Astrocyte (in vitro differentiated cells and primary cell): ENCODE results near the gene CEACAM16. TPM values are rescaled to one million over a fixed set of nuclear protein-coding genes. Genes with fewer than 3 reads are reported as not detected.

ENCODE experiments used
- DNase-seq: peaks from one replicate; pipeline ENCODE4 v3.0.0-alpha.2; 2010; ENCODE audit warnings: low read depth
- FAIRE-seq: peaks from 2 replicates; lab custom pipeline; 2011; peaks lifted over from hg19 to GRCh38; lab: Jason Lieb, UNC
- H2AFZ ChIP-seq: 2 replicates; pipeline ENCODE4 v1.6.0; 2012; ENCODE audit warnings: low read depth, low read length, inconsistent platforms
- H3K27ac ChIP-seq: 2 replicates; pipeline ENCODE4 v1.5.1; 2011; ENCODE audit warnings: low read depth, low read length, inconsistent platforms
- H3K27me3 ChIP-seq: 2 replicates; pipeline ENCODE4 v1.6.0; 2011; ENCODE audit warnings: low read length, inconsistent platforms; ENCODE audit not compliant: insufficient read depth
- H3K36me3 ChIP-seq: 2 replicates; pipeline ENCODE4 v1.5.1; 2011; ENCODE audit warnings: low read length, inconsistent platforms; ENCODE audit not compliant: insufficient read depth
- H3K4me1 ChIP-seq: 2 replicates; pipeline ENCODE4 v1.5.1; 2011; ENCODE audit warnings: low read length, inconsistent platforms; ENCODE audit not compliant: insufficient read depth
- H3K4me2 ChIP-seq: 2 replicates; pipeline ENCODE4 v1.6.0; 2012; ENCODE audit warnings: low read length, inconsistent platforms
- H3K4me3 ChIP-seq: 2 replicates; pipeline ENCODE4 v1.5.1; 2011; ENCODE audit warnings: low read depth, mild to moderate bottlenecking, low read length, inconsistent platforms; ENCODE audit not compliant: insufficient read depth
- H3K79me2 ChIP-seq: 2 replicates; pipeline ENCODE4 v1.6.0; 2012; ENCODE audit warnings: mild to moderate bottlenecking, low read length, inconsistent platforms; ENCODE audit not compliant: insufficient read depth
- H3K9ac ChIP-seq: 2 replicates; pipeline ENCODE4 v1.6.0; 2012; ENCODE audit warnings: mild to moderate bottlenecking, low read length, inconsistent platforms
- H3K9me3 ChIP-seq: 2 replicates; pipeline ENCODE4 v1.5.1; 2012; ENCODE audit warnings: low read depth, mild to moderate bottlenecking, low read length, inconsistent platforms; ENCODE audit not compliant: insufficient read depth
- H4K20me1 ChIP-seq: 2 replicates; pipeline ENCODE4 v1.6.0; 2012; ENCODE audit warnings: low read length, inconsistent platforms; ENCODE audit not compliant: insufficient read depth
- H3K27ac Mint-ChIP-seq: one replicate; pipeline ENCODE4 v1.8.0; 2021; ENCODE audit warnings: mild to moderate bottlenecking, mixed read lengths; ENCODE audit not compliant: unreplicated experiment
- H3K27me3 Mint-ChIP-seq: one replicate; pipeline ENCODE4 v1.8.0; 2021; ENCODE audit warnings: low read depth, mixed read lengths; ENCODE audit not compliant: unreplicated experiment
- H3K36me3 Mint-ChIP-seq: one replicate; pipeline ENCODE4 v1.8.0; 2021; ENCODE audit warnings: low read depth, mixed read lengths; ENCODE audit not compliant: unreplicated experiment
- H3K4me1 Mint-ChIP-seq: one replicate; pipeline ENCODE4 v1.8.0; 2021; ENCODE audit warnings: low read depth, mixed read lengths; ENCODE audit not compliant: unreplicated experiment
- H3K4me3 Mint-ChIP-seq: one replicate; pipeline ENCODE4 v1.8.0; 2021; ENCODE audit warnings: mild to moderate bottlenecking, moderate library complexity, mixed read lengths; ENCODE audit not compliant: unreplicated experiment
- H3K9me3 Mint-ChIP-seq: one replicate; pipeline ENCODE4 v1.8.0; 2021; ENCODE audit warnings: mild to moderate bottlenecking, mixed read lengths; ENCODE audit not compliant: unreplicated experiment
- EZH2 ChIP-seq: IDR thresholded peaks from 2 replicates; pipeline ENCODE4 v1.6.1; 2012; ENCODE audit warnings: mild to moderate bottlenecking, low read length, inconsistent platforms; ENCODE audit not compliant: insufficient read depth
- total RNA-seq: library from RNA; stranded (reverse); gene quantifications from 2 replicates; pipeline ENCODE4 v1.2.1, GENCODE V29; 2021
- TF ChIP-seq, protein P1 (sequence below): IDR thresholded peaks from 2 replicates; pipeline ENCODE4 v1.5.1; 2011; ENCODE audit warnings: low read depth, mild to moderate bottlenecking, inconsistent platforms, low read length, moderate library complexity; ENCODE audit not compliant: insufficient read depth

CEACAM16 gene
- total RNA-seq, 1 donor from 2014 or later = 0.14 TPM

GRCh38 chr19:44742330-44743061 is 43.5 kb downstream of the CEACAM16 start:
- H3K79me2 ChIP-seq = no peaks in the 10 kb centered on the region
- no peak overlapping the region for H3K4me3 Mint-ChIP-seq
- H3K27me3 Mint-ChIP-seq = peaks cover 4% of the 10 kb centered on the region
- H3K27me3 ChIP-seq = no peaks in the 10 kb centered on the region
- no peaks in the 10 kb centered on the region for H3K9me3 Mint-ChIP-seq
- no peak for FAIRE-seq
- DNase-seq = no peak
- H3K9me3 ChIP-seq = no peaks in the 10 kb centered on the region
- H3K9ac ChIP-seq = peak overlapping the region; percentile 75
- H2AFZ ChIP-seq = peak overlapping the region; percentile 39
- H3K4me1 Mint-ChIP-seq = peaks cover 13% of the 10 kb centered on the region
- H4K20me1 ChIP-seq = no peaks in the 10 kb centered on the region
- peak overlapping the region; percentile 87 for H3K27ac ChIP-seq
- peaks cover 1% of the 10 kb centered on the region for H3K36me3 Mint-ChIP-seq
- H3K4me1 ChIP-seq = peaks cover 38% of the 10 kb centered on the region
- H3K4me3 ChIP-seq = peak overlapping the region; percentile 10
- H3K36me3 ChIP-seq = no peaks in the 10 kb centered on the region
- H3K4me2 ChIP-seq = peak overlapping the region; percentile 75
- TF ChIP-seq EZH2 = no peak
- TF ChIP-seq, protein P1, sequence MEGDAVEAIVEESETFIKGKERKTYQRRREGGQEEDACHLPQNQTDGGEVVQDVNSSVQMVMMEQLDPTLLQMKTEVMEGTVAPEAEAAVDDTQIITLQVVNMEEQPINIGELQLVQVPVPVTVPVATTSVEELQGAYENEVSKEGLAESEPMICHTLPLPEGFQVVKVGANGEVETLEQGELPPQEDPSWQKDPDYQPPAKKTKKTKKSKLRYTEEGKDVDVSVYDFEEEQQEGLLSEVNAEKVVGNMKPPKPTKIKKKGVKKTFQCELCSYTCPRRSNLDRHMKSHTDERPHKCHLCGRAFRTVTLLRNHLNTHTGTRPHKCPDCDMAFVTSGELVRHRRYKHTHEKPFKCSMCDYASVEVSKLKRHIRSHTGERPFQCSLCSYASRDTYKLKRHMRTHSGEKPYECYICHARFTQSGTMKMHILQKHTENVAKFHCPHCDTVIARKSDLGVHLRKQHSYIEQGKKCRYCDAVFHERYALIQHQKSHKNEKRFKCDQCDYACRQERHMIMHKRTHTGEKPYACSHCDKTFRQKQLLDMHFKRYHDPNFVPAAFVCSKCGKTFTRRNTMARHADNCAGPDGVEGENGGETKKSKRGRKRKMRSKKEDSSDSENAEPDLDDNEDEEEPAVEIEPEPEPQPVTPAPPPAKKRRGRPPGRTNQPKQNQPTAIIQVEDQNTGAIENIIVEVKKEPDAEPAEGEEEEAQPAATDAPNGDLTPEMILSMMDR = no peak
- H3K27ac Mint-ChIP-seq = peak overlapping the region; percentile 69

DNA sequence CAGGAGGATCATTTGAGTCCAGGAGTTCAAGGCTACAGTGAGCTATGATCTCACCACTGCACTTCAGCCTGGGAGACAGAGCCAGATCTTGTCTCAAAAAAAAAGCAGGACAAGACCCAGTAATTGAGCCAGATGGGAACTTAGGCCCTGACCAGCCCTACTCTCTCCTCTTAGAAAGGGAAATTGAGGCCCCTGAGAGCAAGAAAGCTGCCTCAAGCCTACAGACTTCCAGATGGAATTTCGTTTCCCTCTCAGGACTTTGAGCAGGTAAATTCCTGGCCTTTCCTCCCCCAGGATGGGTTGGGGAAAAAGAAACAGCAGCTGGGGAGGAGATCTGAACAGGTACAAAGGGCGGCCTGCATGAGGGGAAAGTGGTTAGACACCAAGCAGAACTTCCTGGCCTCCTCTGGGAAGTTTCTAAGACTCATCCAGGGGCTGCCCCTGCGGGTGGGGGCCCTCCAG is 46.0 kb downstream of the CEACAM16 start:
- H3K4me1 Mint-ChIP-seq = peaks cover 20% of the 10 kb centered on the region
- no peak for FAIRE-seq

More for the DNA sequence above, 46.0 kb downstream of the CEACAM16 start:
- Mint-ChIP-seq H3K36me3 (peaks cover 5% of the 10 kb centered on the region), H3K9me3 (no peaks in the 10 kb centered on the region), H3K4me3 (no peak overlapping the region), H3K27me3 (peaks cover 8% of the 10 kb centered on the region), H3K27ac (no peak overlapping the region)
- Histone ChIP-seq H3K4me1 (peaks cover 37% of the 10 kb centered on the region), H3K79me2 (peaks cover 11% of the 10 kb centered on the region), H3K9me3 (no peaks in the 10 kb centered on the region), H3K27me3 (no peaks in the 10 kb centered on the region), H3K4me2 (peak overlapping the region; percentile 33), H3K36me3 (no peaks in the 10 kb centered on the region), H3K9ac (peak overlapping the region; percentile 23), H2AFZ (no peak overlapping the region), H3K4me3 (no peak overlapping the region), H4K20me1 (peaks cover 8% of the 10 kb centered on the region), H3K27ac (no peak overlapping the region)
- no peak for TF ChIP-seq EZH2
- TF ChIP-seq, protein P1 = no peak
- DNase-seq = no peak
